Mesendoderm (in vitro differentiated cells): ENCODE results near the gene PHETA1.

Source experiments
- DNase-seq: peaks from one replicate; pipeline ENCODE4 v3.0.0; 2013
- H2AK5ac ChIP-seq: 2 replicates; pipeline ENCODE4 v1.6.1; 2013; ENCODE audit warnings: low read length, inconsistent platforms
- H2BK120ac ChIP-seq: 2 replicates; pipeline ENCODE4 v1.6.1; 2013; ENCODE audit warnings: low read depth, mild to moderate bottlenecking, low read length, moderate library complexity, mixed read lengths
- H2BK15ac ChIP-seq: replicated peaks from 2 replicates; pipeline ENCODE4 v1.6.1; 2013; ENCODE audit warnings: low read depth, mild to moderate bottlenecking, moderate library complexity
- H2BK5ac ChIP-seq: 2 replicates; pipeline ENCODE4 v1.6.1; 2013; ENCODE audit warnings: low read length, inconsistent platforms
- H3K18ac ChIP-seq: 2 replicates; pipeline ENCODE4 v1.6.1; 2013; ENCODE audit warnings: mild to moderate bottlenecking, low read length, mixed read lengths
- H3K23ac ChIP-seq: one replicate; pipeline ENCODE4 v1.6.1; 2013; ENCODE audit warnings: low read length
- H3K27ac ChIP-seq: 2 replicates; pipeline ENCODE4 v1.5.1; 2013; ENCODE audit warnings: low read depth, mild to moderate bottlenecking, inconsistent platforms, low read length, moderate library complexity
- H3K27me3 ChIP-seq: 2 replicates; pipeline ENCODE4 v1.6.1; 2013; ENCODE audit warnings: low read length, control low read depth, mild to moderate bottlenecking, inconsistent platforms; ENCODE audit not compliant: insufficient read depth, poor library complexity
- H3K36me3 ChIP-seq: 2 replicates; pipeline ENCODE4 v1.6.1; 2013; ENCODE audit warnings: low read length, inconsistent platforms; ENCODE audit not compliant: control insufficient read depth, insufficient read depth
- H3K4ac ChIP-seq: one replicate; pipeline ENCODE4 v1.6.1; 2013; ENCODE audit warnings: low read depth, mild to moderate bottlenecking, low read length, moderate library complexity
- H3K4me1 ChIP-seq: 2 replicates; pipeline ENCODE4 v1.6.1; 2013; ENCODE audit warnings: low read depth, low read length, inconsistent platforms; ENCODE audit not compliant: control insufficient read depth
- H3K4me2 ChIP-seq: 2 replicates; pipeline ENCODE4 v1.6.1; 2013; ENCODE audit warnings: low read length
- H3K4me3 ChIP-seq: 2 replicates; pipeline ENCODE4 v1.5.1; 2013; ENCODE audit warnings: mild to moderate bottlenecking, low read length
- H3K56ac ChIP-seq: one replicate; pipeline ENCODE4 v1.6.1; 2013; ENCODE audit warnings: low read length
- H3K79me1 ChIP-seq: 2 replicates; pipeline ENCODE4 v1.6.1; 2013; ENCODE audit warnings: low read length, inconsistent platforms
- H3K79me2 ChIP-seq: 2 replicates; pipeline ENCODE4 v1.6.1; 2013; ENCODE audit warnings: mild to moderate bottlenecking, low read length; ENCODE audit not compliant: control insufficient read depth, insufficient read depth
- H3K9ac ChIP-seq: 2 replicates; pipeline ENCODE4 v1.6.1; 2013; ENCODE audit warnings: low read length, inconsistent platforms
- H4K5ac ChIP-seq: one replicate; pipeline ENCODE4 v1.6.1; 2013; ENCODE audit warnings: low read length
- H4K8ac ChIP-seq: one replicate; pipeline ENCODE4 v1.6.1; 2013; ENCODE audit warnings: low read depth, mild to moderate bottlenecking, control low read depth, low read length, moderate library complexity
- WGBS: extraction: QIAGEN DNeasy Blood & Tissue Kit; methylation state at CpG from one replicate; pipeline ENCODE4 v1.1.7; 2013; ENCODE audit warnings: low lambda C conversion rate, missing lambda C conversion rate; ENCODE audit not compliant: insufficient coverage; ENCODE audit errors: extremely low coverage; 5-methylcytosine and 5-hydroxymethylcytosine counted together

PHETA1 gene

DNA sequence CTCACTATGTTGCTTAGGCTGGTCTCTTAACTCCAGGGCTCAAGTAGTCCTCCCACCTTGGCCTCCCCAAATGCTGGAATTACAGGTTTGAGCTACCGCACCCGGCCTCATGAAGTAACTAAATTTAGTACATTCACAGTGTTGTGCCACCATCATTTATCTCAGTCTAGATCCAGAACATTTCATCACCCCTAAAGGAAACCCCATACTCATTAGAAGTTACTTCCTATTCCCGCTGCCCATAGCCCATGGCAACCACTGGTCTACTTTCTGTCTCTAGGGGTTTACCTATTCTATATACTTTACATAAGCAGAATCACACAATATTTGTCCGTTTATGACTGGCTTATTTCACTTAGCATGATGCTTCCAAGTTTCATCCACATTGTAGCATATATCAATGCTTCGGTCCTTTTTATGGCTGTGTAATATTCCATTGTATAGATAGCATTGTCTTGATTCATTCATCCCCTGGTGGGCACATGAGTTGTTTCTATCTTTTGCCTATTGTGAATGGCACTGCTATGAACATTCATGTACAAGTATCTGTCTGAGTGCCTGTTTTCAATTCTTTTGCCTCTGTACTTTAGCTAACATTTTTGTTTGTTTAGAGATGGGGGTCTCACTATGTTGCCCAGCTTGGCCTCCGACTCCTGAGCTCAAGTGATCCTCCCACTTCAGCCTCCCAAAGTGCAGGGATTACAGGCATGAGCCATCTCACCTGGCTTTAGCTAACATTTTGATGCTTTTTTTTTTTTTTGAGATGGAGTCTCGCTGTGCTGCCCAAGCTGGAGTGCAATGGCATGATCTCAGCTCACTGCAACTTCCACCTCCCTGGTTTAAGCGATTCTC lies 26.7 kb upstream of the PHETA1 start:
- no CpG with 5 or more reads among the region's 8 CpGs for WGBS
- Histone ChIP-seq H3K56ac (no peak overlapping the region), H3K27me3 (no peaks in the 10 kb centered on the region), H3K23ac (no peak overlapping the region), H3K9ac (no peak overlapping the region), H3K4me1 (no peaks in the 10 kb centered on the region), H2BK5ac (no peak overlapping the region), H3K4ac (no peak overlapping the region), H3K79me2 (no peaks in the 10 kb centered on the region), H3K4me2 (no peak overlapping the region), H2BK120ac (no peak overlapping the region), H2AK5ac (no peak overlapping the region), H4K8ac (no peak overlapping the region), H3K36me3 (no peaks in the 10 kb centered on the region), H3K18ac (no peak overlapping the region), H3K27ac (no peak overlapping the region), H4K5ac (no peak overlapping the region), H3K4me3 (no peak overlapping the region), H2BK15ac (no peak overlapping the region), H3K79me1 (no peaks in the 10 kb centered on the region)
- DNase-seq, result no peak

DNA sequence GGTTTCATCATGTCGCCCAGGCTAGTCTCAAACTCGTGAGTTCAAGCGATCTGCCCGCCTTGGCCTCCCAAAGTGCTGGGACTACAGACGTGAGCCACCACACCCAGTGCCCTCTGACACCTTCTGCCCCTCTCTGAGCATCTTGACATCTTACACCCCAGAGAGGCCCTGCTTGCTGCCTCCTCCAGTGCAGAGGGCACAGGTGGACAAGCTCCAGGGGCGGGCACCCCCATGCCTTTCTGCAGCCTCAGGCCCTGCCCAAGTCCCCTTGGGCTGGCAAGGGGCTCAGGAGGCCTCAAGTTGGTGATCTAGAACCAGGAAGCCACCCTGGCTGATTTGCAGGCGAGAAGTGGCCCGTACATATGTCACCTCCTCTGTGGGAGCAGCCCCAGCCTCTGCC lies 25.6 kb upstream of the PHETA1 start:
- H3K4ac ChIP-seq, result no peak overlapping the region
- no peaks in the 10 kb centered on the region for H3K79me2 ChIP-seq
- no peaks in the 10 kb centered on the region for H3K36me3 ChIP-seq
- no peak overlapping the region for H2AK5ac ChIP-seq
- H4K8ac ChIP-seq, result no peak overlapping the region
- DNase-seq, result no peak
- H3K4me2 ChIP-seq, result no peak overlapping the region
- no peaks in the 10 kb centered on the region for H3K79me1 ChIP-seq
- H3K56ac ChIP-seq, result no peak overlapping the region
- H3K23ac ChIP-seq, result no peak overlapping the region
- H2BK15ac ChIP-seq, result no peak overlapping the region
- no peaks in the 10 kb centered on the region for H3K4me1 ChIP-seq
- no peak overlapping the region for H3K4me3 ChIP-seq
- no CpG with 5 or more reads among the region's 8 CpGs for WGBS
- H3K9ac ChIP-seq, result no peak overlapping the region
- H3K27me3 ChIP-seq, result no peaks in the 10 kb centered on the region
- no peak overlapping the region for H2BK5ac ChIP-seq
- no peak overlapping the region for H2BK120ac ChIP-seq
- H4K5ac ChIP-seq, result no peak overlapping the region
- H3K27ac ChIP-seq, result no peak overlapping the region
- H3K18ac ChIP-seq, result no peak overlapping the region

DNA sequence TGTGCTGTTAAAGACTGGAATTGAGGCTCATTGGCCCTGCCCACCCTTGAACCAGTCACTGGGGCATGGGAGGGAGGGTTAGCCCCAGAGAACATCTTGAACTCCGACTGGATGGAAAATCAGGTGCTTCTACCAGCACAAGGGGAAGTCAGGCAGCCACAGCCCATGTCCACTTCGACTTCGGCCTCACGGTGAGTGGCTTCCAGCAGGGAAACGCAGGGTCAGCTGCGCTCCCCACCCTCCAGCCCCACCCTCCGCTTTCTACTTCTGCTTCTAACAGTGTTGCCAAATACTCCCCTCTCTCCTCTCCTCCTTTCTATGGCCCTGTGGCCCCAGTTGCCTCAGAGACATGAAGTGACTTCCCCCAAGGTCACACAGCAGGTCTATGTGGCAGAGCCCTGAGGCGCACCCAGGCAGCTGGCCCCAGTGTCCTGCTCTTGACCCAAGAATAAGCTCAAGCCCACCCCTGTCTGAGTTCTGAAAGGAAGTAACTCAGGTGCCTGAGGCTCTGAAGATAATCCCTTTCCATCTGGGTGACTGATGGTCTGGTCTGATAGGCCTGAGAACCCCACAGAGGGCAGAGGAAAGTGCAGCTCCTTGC lies 24.9 kb upstream of the PHETA1 start:
- no peak overlapping the region for H2AK5ac ChIP-seq
- H3K79me1 ChIP-seq, result no peaks in the 10 kb centered on the region
- H3K4me1 ChIP-seq, result no peaks in the 10 kb centered on the region
- H3K79me2 ChIP-seq, result no peaks in the 10 kb centered on the region
- WGBS, result no CpG with 5 or more reads among the region's 8 CpGs
- DNase-seq, result no peak
- H3K4me3 ChIP-seq, result no peak overlapping the region
- no peak overlapping the region for H2BK15ac ChIP-seq
- no peak overlapping the region for H3K4me2 ChIP-seq
- H3K18ac ChIP-seq, result no peak overlapping the region
- no peak overlapping the region for H4K5ac ChIP-seq
- H3K23ac ChIP-seq, result no peak overlapping the region
- H4K8ac ChIP-seq, result no peak overlapping the region
- no peak overlapping the region for H3K4ac ChIP-seq
- H2BK5ac ChIP-seq, result no peak overlapping the region
- H3K56ac ChIP-seq, result no peak overlapping the region
- no peak overlapping the region for H3K27ac ChIP-seq
- no peak overlapping the region for H2BK120ac ChIP-seq
- H3K27me3 ChIP-seq, result no peaks in the 10 kb centered on the region
- no peaks in the 10 kb centered on the region for H3K36me3 ChIP-seq
- no peak overlapping the region for H3K9ac ChIP-seq

DNA sequence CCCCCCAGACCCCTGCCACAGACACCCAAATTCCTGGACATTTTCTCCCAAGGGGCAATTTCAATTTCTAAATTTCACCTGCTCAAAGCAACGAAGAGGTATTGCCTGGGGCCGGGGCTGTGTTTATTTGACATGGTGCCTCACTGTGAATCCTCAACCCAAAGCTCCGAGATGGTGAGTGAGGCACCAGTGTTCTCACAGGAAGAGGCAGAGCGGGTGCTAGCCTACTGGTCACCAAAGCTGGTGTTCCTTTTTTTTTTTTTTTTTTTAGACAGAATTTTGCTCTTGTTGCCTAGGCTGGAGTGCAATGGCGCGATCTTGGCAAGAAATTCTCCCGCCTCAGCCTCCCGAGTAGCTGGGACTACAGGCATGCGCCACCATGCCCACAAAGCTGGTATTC lies 22.0 kb upstream of the PHETA1 start:
- Histone ChIP-seq H4K5ac (no peak overlapping the region), H4K8ac (no peak overlapping the region), H3K4ac (no peak overlapping the region), H3K56ac (no peak overlapping the region), H3K23ac (no peak overlapping the region), H3K79me2 (no peaks in the 10 kb centered on the region), H2BK120ac (no peak overlapping the region), H2BK5ac (no peak overlapping the region), H2BK15ac (no peak overlapping the region), H3K27ac (no peak overlapping the region), H3K36me3 (no peaks in the 10 kb centered on the region), H3K27me3 (no peaks in the 10 kb centered on the region), H3K4me1 (no peaks in the 10 kb centered on the region), H3K4me3 (no peak overlapping the region), H3K18ac (no peak overlapping the region), H3K4me2 (no peak overlapping the region), H3K9ac (no peak overlapping the region), H2AK5ac (no peak overlapping the region), H3K79me1 (no peaks in the 10 kb centered on the region)
- WGBS, result no CpG with 5 or more reads among the region's 9 CpGs
- no peak for DNase-seq

DNA sequence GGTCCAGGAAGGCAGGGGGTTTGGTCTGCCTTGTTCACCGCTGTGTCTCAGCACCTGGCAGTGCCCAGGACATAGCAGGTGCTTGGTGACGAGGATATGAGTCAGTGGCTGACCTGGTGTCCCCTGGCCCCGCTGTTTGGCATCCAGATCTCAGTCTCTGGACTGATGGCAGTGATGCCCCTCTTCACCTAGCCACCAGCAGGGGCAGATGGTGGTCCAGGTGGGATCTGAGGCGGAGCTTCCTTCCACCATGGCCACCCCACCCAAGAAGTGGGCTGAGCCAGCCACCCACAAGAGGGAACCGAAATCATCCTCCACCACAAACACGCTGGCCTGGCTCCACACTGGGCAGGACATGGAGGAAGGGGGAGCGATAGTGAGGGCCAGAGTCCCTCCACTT lies 20.7 kb upstream of the PHETA1 start:
- Histone ChIP-seq H3K18ac (no peak overlapping the region), H2BK120ac (no peak overlapping the region), H3K56ac (no peak overlapping the region), H4K8ac (no peak overlapping the region), H2BK5ac (no peak overlapping the region), H3K4ac (no peak overlapping the region), H3K23ac (no peak overlapping the region), H3K4me3 (no peak overlapping the region), H2BK15ac (no peak overlapping the region), H3K79me1 (no peaks in the 10 kb centered on the region), H3K27ac (no peak overlapping the region), H3K36me3 (no peaks in the 10 kb centered on the region), H3K4me2 (no peak overlapping the region), H3K4me1 (no peaks in the 10 kb centered on the region), H3K27me3 (no peaks in the 10 kb centered on the region), H2AK5ac (no peak overlapping the region), H3K9ac (no peak overlapping the region), H4K5ac (no peak overlapping the region), H3K79me2 (no peaks in the 10 kb centered on the region)
- DNase-seq, result no peak
- WGBS, result no CpG with 5 or more reads among the region's 7 CpGs
